ENCODE results near the gene POLD2. TPM values are rescaled to one million over a fixed set of nuclear protein-coding genes. Genes with fewer than 3 reads are reported as not detected.

The POLD2 gene
- total and polyA plus RNA-seq, 2 of the 13 experiments (the other 11 are each of a cell fraction or from before 2014, with no cell fraction given), result 87.6 to 95.1 TPM

GRCh38 chr7:44072364-44073231 is 50.8 kb downstream of the POLD2 start (continued):
- TF ChIP-seq ZNF446 (CRISPR knock-in tag; IDR thresholded peaks at IDR 0.05), result no peak
- TF ChIP-seq SP1 (IDR thresholded peaks at IDR 0.05), result no peak
- TF ChIP-seq SP1 (CRISPR knock-in tag; IDR thresholded peaks at IDR 0.05), result 0 out of 2 replicates have a peak, but pooled peaks have one; percentile 22
- no peak for TF ChIP-seq ZBTB7A (CRISPR knock-in tag; IDR thresholded peaks at IDR 0.05)
- TF ChIP-seq AGO2 (optimal IDR thresholded peaks at IDR 0.05; ENCODE audit: low read depth, low read length), result peak; percentile 23
- TF ChIP-seq ZNF263 (CRISPR knock-in tag; IDR thresholded peaks at IDR 0.05), result no peak
- TF ChIP-seq FOSL2 (CRISPR knock-in tag; IDR thresholded peaks at IDR 0.05), result peak; percentile 60
- TF ChIP-seq, protein P1, sequence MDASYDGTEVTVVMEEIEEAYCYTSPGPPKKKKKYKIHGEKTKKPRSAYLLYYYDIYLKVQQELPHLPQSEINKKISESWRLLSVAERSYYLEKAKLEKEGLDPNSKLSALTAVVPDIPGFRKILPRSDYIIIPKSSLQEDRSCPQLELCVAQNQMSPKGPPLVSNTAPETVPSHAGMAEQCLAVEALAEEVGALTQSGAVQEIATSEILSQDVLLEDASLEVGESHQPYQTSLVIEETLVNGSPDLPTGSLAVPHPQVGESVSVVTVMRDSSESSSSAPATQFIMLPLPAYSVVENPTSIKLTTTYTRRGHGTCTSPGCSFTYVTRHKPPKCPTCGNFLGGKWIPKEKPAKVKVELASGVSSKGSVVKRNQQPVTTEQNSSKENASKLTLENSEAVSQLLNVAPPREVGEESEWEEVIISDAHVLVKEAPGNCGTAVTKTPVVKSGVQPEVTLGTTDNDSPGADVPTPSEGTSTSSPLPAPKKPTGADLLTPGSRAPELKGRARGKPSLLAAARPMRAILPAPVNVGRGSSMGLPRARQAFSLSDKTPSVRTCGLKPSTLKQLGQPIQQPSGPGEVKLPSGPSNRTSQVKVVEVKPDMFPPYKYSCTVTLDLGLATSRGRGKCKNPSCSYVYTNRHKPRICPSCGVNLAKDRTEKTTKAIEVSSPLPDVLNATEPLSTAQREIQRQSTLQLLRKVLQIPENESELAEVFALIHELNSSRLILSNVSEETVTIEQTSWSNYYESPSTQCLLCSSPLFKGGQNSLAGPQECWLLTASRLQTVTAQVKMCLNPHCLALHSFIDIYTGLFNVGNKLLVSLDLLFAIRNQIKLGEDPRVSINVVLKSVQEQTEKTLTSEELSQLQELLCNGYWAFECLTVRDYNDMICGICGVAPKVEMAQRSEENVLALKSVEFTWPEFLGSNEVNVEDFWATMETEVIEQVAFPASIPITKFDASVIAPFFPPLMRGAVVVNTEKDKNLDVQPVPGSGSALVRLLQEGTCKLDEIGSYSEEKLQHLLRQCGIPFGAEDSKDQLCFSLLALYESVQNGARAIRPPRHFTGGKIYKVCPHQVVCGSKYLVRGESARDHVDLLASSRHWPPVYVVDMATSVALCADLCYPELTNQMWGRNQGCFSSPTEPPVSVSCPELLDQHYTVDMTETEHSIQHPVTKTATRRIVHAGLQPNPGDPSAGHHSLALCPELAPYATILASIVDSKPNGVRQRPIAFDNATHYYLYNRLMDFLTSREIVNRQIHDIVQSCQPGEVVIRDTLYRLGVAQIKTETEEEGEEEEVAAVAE (CRISPR knock-in tag; IDR thresholded peaks at IDR 0.05; ENCODE audit: borderline replicate concordance), result 0 out of 2 replicates have a peak, but pooled peaks have one; percentile 17
- no peak for TF ChIP-seq BHLHE40 (IDR thresholded peaks at IDR 0.05; ENCODE audit: low read length)
- no peak for TF ChIP-seq TEF (CRISPR knock-in tag; IDR thresholded peaks at IDR 0.05)
- TF ChIP-seq MXI1 (IDR thresholded peaks at IDR 0.05; ENCODE audit: borderline replicate concordance, low read depth, low read length), result 0 out of 3 replicates have a peak, but pooled peaks have one; percentile 2
- no peak for TF ChIP-seq ARNT (IDR thresholded peaks at IDR 0.05)
- TF ChIP-seq, protein P2, sequence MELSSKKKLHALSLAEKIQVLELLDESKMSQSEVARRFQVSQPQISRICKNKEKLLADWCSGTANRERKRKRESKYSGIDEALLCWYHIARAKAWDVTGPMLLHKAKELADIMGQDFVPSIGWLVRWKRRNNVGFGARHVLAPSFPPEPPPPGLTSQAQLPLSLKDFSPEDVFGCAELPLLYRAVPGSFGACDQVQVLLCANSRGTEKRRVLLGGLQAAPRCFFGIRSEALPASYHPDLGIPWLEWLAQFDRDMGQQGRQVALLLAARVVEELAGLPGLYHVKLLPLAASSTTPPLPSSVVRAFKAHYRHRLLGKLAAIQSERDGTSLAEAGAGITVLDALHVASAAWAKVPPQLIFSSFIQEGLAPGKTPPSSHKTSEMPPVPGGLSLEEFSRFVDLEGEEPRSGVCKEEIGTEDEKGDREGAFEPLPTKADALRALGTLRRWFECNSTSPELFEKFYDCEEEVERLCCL (CRISPR knock-in tag; IDR thresholded peaks at IDR 0.05; ENCODE audit: borderline replicate concordance), result no peak
- TF ChIP-seq ZC3H4 (CRISPR knock-in tag; IDR thresholded peaks at IDR 0.05; ENCODE audit: borderline replicate concordance), result no peak
- peak; percentile 36; the same call in 1 of the 2 replicates for TF ChIP-seq ZNF121 (CRISPR knock-in tag; IDR thresholded peaks at IDR 0.05)
- peak; percentile 0; the same call in 1 of the 2 replicates for TF ChIP-seq THAP11 (CRISPR knock-in tag; IDR thresholded peaks at IDR 0.05)
- no peak for TF ChIP-seq ZNF576 (CRISPR knock-in tag; IDR thresholded peaks at IDR 0.05)
- TF ChIP-seq PHF20 (CRISPR knock-in tag; IDR thresholded peaks at IDR 0.05), result no peak
- no peak for TF ChIP-seq NR0B2 (CRISPR knock-in tag; IDR thresholded peaks at IDR 0.05)
- no peak for TF ChIP-seq ZNF792 (CRISPR knock-in tag; IDR thresholded peaks at IDR 0.05)
- TF ChIP-seq LBX2 (CRISPR knock-in tag; IDR thresholded peaks at IDR 0.05; ENCODE audit: borderline replicate concordance), result no peak
